ENCODE measurements around the gene NAV3.

GRCh38 chr12:78005094-78005492, 174.4 kb downstream of the NAV3 start:
- TF ChIP-seq POLR2AphosphoS5 (IDR thresholded peaks at IDR 0.05) (no peak), CTCF (IDR thresholded peaks at IDR 0.05) (no peak)
